GM18951 (cell line): ENCODE measurements around the gene MISP.
A peak's percentile ranks its signal among the peaks of the same experiment; 100 is the strongest.

ENCODE experiments used
- POLR2A ChIP-seq: IDR thresholded peaks from 4 replicates; pipeline ENCODE4 v1.6.1; 2011; ENCODE audit warnings: mild to moderate bottlenecking; ENCODE audit not compliant: insufficient read length, insufficient read depth; ENCODE audit errors: extremely low read depth
- in situ Hi-C: fragments of 300-500 bp; cut with MboI; formaldehyde crosslinking; loops from one replicate; pipeline ENCODE4 v1.12.0; 2022; ENCODE audit warnings: low sequenced_read_pairs, mixed read lengths, inconsistent platforms; ENCODE audit not compliant: unreplicated experiment

MISP gene

GRCh38 chr19:792306-792885 is 41.5 kb downstream of the MISP start:
- no peak for TF ChIP-seq POLR2A
- in situ Hi-C loops = no loop called here

- in situ Hi-C loops = no loop called here
- no peak for TF ChIP-seq POLR2A
Observed at GRCh38 chr19:793806-794205, 42.9 kb downstream of the MISP start.

GRCh38 chr19:795073-795611 is 44.2 kb downstream of the MISP start:
- in situ Hi-C loops = no loop called here
- TF ChIP-seq POLR2A = no peak

GRCh38 chr19:795691-796581 is 45.0 kb downstream of the MISP start:
- no peak for TF ChIP-seq POLR2A
- in situ Hi-C loops = no loop called here

- TF ChIP-seq POLR2A = peak; percentile 95
- in situ Hi-C loops = no loop called here
Observed at GRCh38 chr19:796692-797527, 46.0 kb downstream of the MISP start, which contains the start of gene PTBP1. PTBP1 (plus strand) TSS chr19:797452; CDS start chr19:797498, 46 bp downstream.

GRCh38 chr19:797528-798414 is 46.9 kb downstream of the MISP start:
- in situ Hi-C loops = no loop called here
- peak; percentile 6 for TF ChIP-seq POLR2A

- TF ChIP-seq POLR2A = no peak
- in situ Hi-C loops = no loop called here
Observed at GRCh38 chr19:798415-799075, 47.6 kb downstream of the MISP start.

- in situ Hi-C loops = no loop called here
- no peak for TF ChIP-seq POLR2A
Observed at GRCh38 chr19:799076-799881, 48.4 kb downstream of the MISP start.

- no peak for TF ChIP-seq POLR2A
- in situ Hi-C loops = no loop called here
Observed at GRCh38 chr19:800360-801029, 49.6 kb downstream of the MISP start.

GRCh38 chr19:801030-801860 is 50.3 kb downstream of the MISP start:
- in situ Hi-C loops = no loop called here
- no peak for TF ChIP-seq POLR2A
